IMR-90 (cell line): Measurements from ENCODE around the gene PPFIA1.

Experiments used
- CEBPB ChIP-seq: IDR thresholded peaks from 2 replicates; pipeline ENCODE4 v1.6.1; 2012; ENCODE audit warnings: low read depth, low read length, improper control_type of control experiment
- CHD1 ChIP-seq: IDR thresholded peaks from 2 replicates; pipeline ENCODE4 v1.6.1; 2012; ENCODE audit warnings: low read depth, low read length, improper control_type of control experiment
- CTCF ChIP-seq: conservative IDR thresholded peaks from 2 replicates; pipeline ENCODE4 v1.5.1; 2012; ENCODE audit warnings: mild to moderate bottlenecking, low read depth, low read length, improper control_type of control experiment
- MAFK ChIP-seq: IDR thresholded peaks from 2 replicates; pipeline ENCODE4 v1.6.1; 2012; ENCODE audit warnings: low read depth, low read length, improper control_type of control experiment
- MXI1 ChIP-seq: IDR thresholded peaks from 2 replicates; pipeline ENCODE4 v1.6.1; 2012; ENCODE audit warnings: low read depth, mild to moderate bottlenecking, low read length, moderate library complexity, borderline replicate concordance
- NFE2L2 ChIP-seq: fragments of 150-350 bp; IDR thresholded peaks from 2 replicates; pipeline ENCODE4 v1.6.1; 2016; ENCODE audit warnings: low read depth, mild to moderate bottlenecking, low read length
- POLR2A ChIP-seq: IDR thresholded peaks from 2 replicates; pipeline ENCODE4 v1.6.1; 2012; ENCODE audit warnings: mild to moderate bottlenecking, low read depth, low read length
- RFX5 ChIP-seq: IDR thresholded peaks from 2 replicates; pipeline ENCODE4 v1.8.0; 2012; ENCODE audit warnings: low read depth, mild to moderate bottlenecking, low read length, moderate library complexity
- SMC3 ChIP-seq: fragments of 150-350 bp; IDR thresholded peaks from 2 replicates; pipeline ENCODE4 v1.6.1; 2016; ENCODE audit warnings: low read depth, mild to moderate bottlenecking, antibody characterized with exemption, low read length, moderate library complexity

- no peak for TF ChIP-seq CTCF
- TF ChIP-seq MXI1, result no peak
- no peak for TF ChIP-seq CHD1
- no peak for TF ChIP-seq POLR2A
- no peak for TF ChIP-seq SMC3
- TF ChIP-seq MAFK, result no peak
- no peak for TF ChIP-seq NFE2L2
- TF ChIP-seq RFX5, result no peak
- TF ChIP-seq CEBPB, result no peak
Observed at GRCh38 chr11:70327717-70328116, 57.2 kb downstream of the PPFIA1 start.
